ENCODE data around the gene LEF1. TPM values are rescaled to one million over a fixed set of nuclear protein-coding genes. Genes with fewer than 3 reads are reported as not detected.

The LEF1 gene
- polyA plus RNA-seq, 1 donor (not counting 4 experiments of a cell fraction or from before 2014, with no cell fraction given) = 1.5 TPM

DNA sequence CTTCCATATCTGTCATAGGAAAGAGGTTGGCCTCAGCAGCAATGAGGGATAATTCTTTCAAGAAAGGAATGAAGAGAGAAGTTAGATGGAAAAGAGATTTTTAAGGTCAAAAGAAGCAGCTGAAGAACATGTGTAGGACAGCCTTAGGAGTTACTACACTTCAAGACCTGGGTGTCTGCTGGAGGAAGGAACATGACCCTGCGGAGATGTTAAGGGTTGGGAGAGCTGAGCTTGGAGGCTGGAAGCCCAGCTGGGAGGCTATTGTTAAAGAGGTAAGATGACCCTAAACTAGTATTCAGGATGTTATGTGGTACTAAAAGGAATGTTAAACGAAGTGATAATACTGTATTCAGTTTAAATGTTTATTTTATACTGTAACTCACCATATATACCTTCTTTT lies 164.1 kb downstream of the LEF1 start:
- no peak for FAIRE-seq
- no peaks in the 10 kb centered on the region for H3K27me3 ChIP-seq (ENCODE audit: control insufficient read depth, extremely low read depth, insufficient read depth, low read length)
- dilution Hi-C loops (cut with MboI; ENCODE audit: extremely low pct_ligation_motif_present, low sequenced_read_pairs) = no loop called here

DNA sequence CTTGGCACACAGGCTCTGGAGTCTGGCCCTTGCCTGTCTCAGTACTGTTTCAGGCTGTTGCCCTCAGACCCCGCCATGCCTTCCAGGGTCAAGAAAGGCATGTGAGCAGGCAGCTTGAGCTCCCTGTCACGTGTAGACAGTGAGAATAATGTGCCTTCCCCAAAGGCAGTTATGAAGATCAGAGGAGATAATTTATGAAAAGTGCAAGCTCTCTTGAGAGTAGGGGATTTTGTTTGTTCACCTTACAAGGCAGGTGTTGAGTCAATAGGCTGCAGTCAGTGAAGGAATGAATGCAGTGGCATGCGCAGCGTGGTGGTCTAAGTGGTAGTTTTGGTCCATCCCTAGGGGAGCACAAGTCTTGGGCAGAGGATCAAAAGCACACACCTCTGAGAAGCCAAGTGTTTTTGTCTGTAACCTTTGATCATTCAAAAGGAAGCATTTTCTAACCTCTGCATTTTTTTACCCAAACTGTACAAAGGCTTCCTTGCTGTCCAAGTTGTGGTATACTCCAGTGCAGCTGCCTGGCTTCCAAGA lies 164.7 kb downstream of the LEF1 start:
- H3K4me3 ChIP-seq (ENCODE audit: control insufficient read depth in 2 of 3, extremely low read depth in 1 of 3, insufficient read depth in 2 of 3, low read depth in 1 of 3, low read length in 3 of 3) = no peak overlapping the region
- H2AFZ ChIP-seq (ENCODE audit: control insufficient read depth, low read length) = no peak overlapping the region
- TF ChIP-seq, protein P1, sequence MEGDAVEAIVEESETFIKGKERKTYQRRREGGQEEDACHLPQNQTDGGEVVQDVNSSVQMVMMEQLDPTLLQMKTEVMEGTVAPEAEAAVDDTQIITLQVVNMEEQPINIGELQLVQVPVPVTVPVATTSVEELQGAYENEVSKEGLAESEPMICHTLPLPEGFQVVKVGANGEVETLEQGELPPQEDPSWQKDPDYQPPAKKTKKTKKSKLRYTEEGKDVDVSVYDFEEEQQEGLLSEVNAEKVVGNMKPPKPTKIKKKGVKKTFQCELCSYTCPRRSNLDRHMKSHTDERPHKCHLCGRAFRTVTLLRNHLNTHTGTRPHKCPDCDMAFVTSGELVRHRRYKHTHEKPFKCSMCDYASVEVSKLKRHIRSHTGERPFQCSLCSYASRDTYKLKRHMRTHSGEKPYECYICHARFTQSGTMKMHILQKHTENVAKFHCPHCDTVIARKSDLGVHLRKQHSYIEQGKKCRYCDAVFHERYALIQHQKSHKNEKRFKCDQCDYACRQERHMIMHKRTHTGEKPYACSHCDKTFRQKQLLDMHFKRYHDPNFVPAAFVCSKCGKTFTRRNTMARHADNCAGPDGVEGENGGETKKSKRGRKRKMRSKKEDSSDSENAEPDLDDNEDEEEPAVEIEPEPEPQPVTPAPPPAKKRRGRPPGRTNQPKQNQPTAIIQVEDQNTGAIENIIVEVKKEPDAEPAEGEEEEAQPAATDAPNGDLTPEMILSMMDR (optimal IDR thresholded peaks at IDR 0.05 in 1 of 3, IDR thresholded peaks at IDR 0.05 in 1 of 3, conservative IDR thresholded peaks at IDR 0.05 in 1 of 3; ENCODE audit: extremely low read depth in 1 of 3, insufficient read depth in 2 of 3, low read length in 3 of 3) = no peak
- TF ChIP-seq EZH2 (IDR thresholded peaks at IDR 0.05; ENCODE audit: low read length) = no peak
- H3K9me3 ChIP-seq (ENCODE audit: control insufficient read depth, low read depth, low read length) = no peaks in the 10 kb centered on the region
- no peaks in the 10 kb centered on the region for H3K36me3 ChIP-seq (ENCODE audit: control insufficient read depth in 2 of 2, extremely low read depth in 1 of 2, insufficient read depth in 2 of 2, low read length in 2 of 2)
- H3K9ac ChIP-seq (ENCODE audit: control insufficient read depth, extremely low read depth, insufficient read depth, low read length) = no peak overlapping the region
- H3K9me1 ChIP-seq (ENCODE audit: control insufficient read depth, extremely low read depth, insufficient read depth, low read length) = no peaks in the 10 kb centered on the region
- no peak for FAIRE-seq
- no peak for DNase-seq (ENCODE audit: low read depth, low spot score)
- no peaks in the 10 kb centered on the region for H3K4me1 ChIP-seq (ENCODE audit: control insufficient read depth, extremely low read depth, insufficient read depth, low read length)
- H3K79me2 ChIP-seq (ENCODE audit: control insufficient read depth, insufficient read depth, low read length) = peaks cover 5% of the 10 kb centered on the region
- H4K20me1 ChIP-seq (ENCODE audit: control insufficient read depth, extremely low read depth, insufficient read depth, low read length) = no peaks in the 10 kb centered on the region
- no peak overlapping the region for H3K27ac ChIP-seq (ENCODE audit: control insufficient read depth, insufficient read depth, low read length)
- no peak overlapping the region for H3K4me2 ChIP-seq (ENCODE audit: control insufficient read depth, extremely low read depth, insufficient read depth, low read depth, low read length)
- no peaks in the 10 kb centered on the region for H3K27me3 ChIP-seq (ENCODE audit: control insufficient read depth, extremely low read depth, insufficient read depth, low read length)
- dilution Hi-C loops (cut with MboI; ENCODE audit: extremely low pct_ligation_motif_present, low sequenced_read_pairs) = no loop called here

More for the DNA sequence above, 164.1 kb downstream of the LEF1 start:
- Histone ChIP-seq H3K4me3 (ENCODE audit: control insufficient read depth in 2 of 3, extremely low read depth in 1 of 3, insufficient read depth in 2 of 3, low read depth in 1 of 3, low read length in 3 of 3) (no peak overlapping the region), H3K4me2 (ENCODE audit: control insufficient read depth, extremely low read depth, insufficient read depth, low read depth, low read length) (no peak overlapping the region), H3K9me1 (ENCODE audit: control insufficient read depth, extremely low read depth, insufficient read depth, low read length) (no peaks in the 10 kb centered on the region), H3K36me3 (ENCODE audit: control insufficient read depth in 2 of 2, extremely low read depth in 1 of 2, insufficient read depth in 2 of 2, low read length in 2 of 2) (no peaks in the 10 kb centered on the region), H3K79me2 (ENCODE audit: control insufficient read depth, insufficient read depth, low read length) (peaks cover 5% of the 10 kb centered on the region), H3K9ac (ENCODE audit: control insufficient read depth, extremely low read depth, insufficient read depth, low read length) (no peak overlapping the region), H3K27ac (ENCODE audit: control insufficient read depth, insufficient read depth, low read length) (no peak overlapping the region), H3K4me1 (ENCODE audit: control insufficient read depth, extremely low read depth, insufficient read depth, low read length) (no peaks in the 10 kb centered on the region), H3K9me3 (ENCODE audit: control insufficient read depth, low read depth, low read length) (no peaks in the 10 kb centered on the region), H2AFZ (ENCODE audit: control insufficient read depth, low read length) (no peak overlapping the region), H4K20me1 (ENCODE audit: control insufficient read depth, extremely low read depth, insufficient read depth, low read length) (no peaks in the 10 kb centered on the region)
- DNase-seq (ENCODE audit: low read depth, low spot score) = no peak
- TF ChIP-seq, protein P1 (optimal IDR thresholded peaks at IDR 0.05 in 1 of 3, IDR thresholded peaks at IDR 0.05 in 1 of 3, conservative IDR thresholded peaks at IDR 0.05 in 1 of 3; ENCODE audit: extremely low read depth in 1 of 3, insufficient read depth in 2 of 3, low read length in 3 of 3) = no peak
- TF ChIP-seq EZH2 (IDR thresholded peaks at IDR 0.05; ENCODE audit: low read length) = no peak
